ENCODE data around the gene ABCA2. TPM values are rescaled to one million over a fixed set of nuclear protein-coding genes. Genes with fewer than 3 reads are reported as not detected.
A peak's percentile ranks its signal among the peaks of the same experiment; 100 is the strongest.

ABCA2 gene
- total and polyA plus RNA-seq, 9 of the 15 experiments (the other 6 are each of a cell fraction or from before 2014, with no cell fraction given): 0.69 to 16.3 (median 6.1) TPM; not detected in 2

DNA sequence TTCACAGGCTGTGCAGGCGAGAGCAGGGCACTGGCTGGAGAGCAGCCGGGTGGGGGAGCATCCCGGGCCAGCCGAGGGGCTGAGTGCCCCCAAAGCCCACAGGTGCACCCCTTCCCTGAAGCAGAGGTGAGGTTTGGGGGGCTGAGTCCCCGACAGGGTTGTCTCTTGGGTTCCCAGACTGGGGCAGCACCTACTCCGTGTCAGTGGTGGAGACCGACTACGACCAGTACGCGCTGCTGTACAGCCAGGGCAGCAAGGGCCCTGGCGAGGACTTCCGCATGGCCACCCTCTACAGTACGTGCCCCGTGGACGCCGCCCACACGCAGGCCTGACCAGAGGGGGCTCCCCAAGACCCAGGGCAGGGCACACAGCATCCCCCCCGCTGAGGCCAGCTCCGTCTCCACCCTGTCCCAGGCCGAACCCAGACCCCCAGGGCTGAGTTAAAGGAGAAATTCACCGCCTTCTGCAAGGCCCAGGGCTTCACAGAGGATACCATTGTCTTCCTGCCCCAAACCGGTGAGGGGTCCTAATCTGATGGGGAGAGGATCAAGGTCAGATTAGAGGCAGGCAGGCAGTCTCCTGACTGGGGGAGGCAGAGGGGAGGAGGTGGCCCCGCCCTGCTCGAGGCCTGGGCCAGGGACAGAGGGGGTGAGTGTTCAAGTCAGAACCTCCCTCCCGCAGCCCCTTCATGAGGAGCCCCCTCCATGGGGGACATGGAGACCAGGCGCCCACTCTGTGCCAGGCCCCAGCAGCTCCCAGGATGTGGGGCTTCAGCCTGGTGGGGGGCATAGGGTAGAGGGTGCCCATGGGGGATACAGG, 48.1 kb downstream of the ABCA2 start (continued):
- TF ChIP-seq MAZ (CRISPR knock-in tag; conservative IDR thresholded peaks at IDR 0.05 in 1 of 2, IDR thresholded peaks at IDR 0.05 in 1 of 2): peak in 1 of 2 experiments; percentile 61; a peak in 2 of 4 replicates
- TF ChIP-seq DMBX1 (CRISPR knock-in tag; IDR thresholded peaks at IDR 0.05; ENCODE audit: borderline replicate concordance): no peak
- TF ChIP-seq TCF7L2 (IDR thresholded peaks at IDR 0.05; ENCODE audit: low read depth, low read length): no peak
- no peak for TF ChIP-seq NFATC3 (IDR thresholded peaks at IDR 0.05)
- no peak for TF ChIP-seq NFRKB (IDR thresholded peaks at IDR 0.05; ENCODE audit: low read depth)
- TF ChIP-seq ESRRA (IDR thresholded peaks at IDR 0.05; ENCODE audit: borderline replicate concordance, low read depth): peak; percentile 45; the same call in 1 of the 2 replicates
- TF ChIP-seq JUND (IDR thresholded peaks at IDR 0.05; ENCODE audit: borderline replicate concordance, low read depth, low read length): 0 out of 2 replicates have a peak, but pooled peaks have one; percentile 9
- TF ChIP-seq JUND (tag; IDR thresholded peaks at IDR 0.05; ENCODE audit: borderline replicate concordance, low read depth, low read length): no peak
- no peak for TF ChIP-seq HDAC8 (tag; IDR thresholded peaks at IDR 0.05)
- TF ChIP-seq, protein P1, sequence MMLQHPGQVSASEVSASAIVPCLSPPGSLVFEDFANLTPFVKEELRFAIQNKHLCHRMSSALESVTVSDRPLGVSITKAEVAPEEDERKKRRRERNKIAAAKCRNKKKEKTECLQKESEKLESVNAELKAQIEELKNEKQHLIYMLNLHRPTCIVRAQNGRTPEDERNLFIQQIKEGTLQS (IDR thresholded peaks at IDR 0.05): no peak
- TF ChIP-seq, protein P1 (CRISPR knock-in tag; conservative IDR thresholded peaks at IDR 0.05): no peak
- TF ChIP-seq GATAD2B (IDR thresholded peaks at IDR 0.05; ENCODE audit: borderline replicate concordance): no peak
- TF ChIP-seq ZFP36 (IDR thresholded peaks at IDR 0.05; ENCODE audit: low read depth, low read length, partially characterized antibody): no peak
- no peak for TF ChIP-seq NFYB (IDR thresholded peaks at IDR 0.05; ENCODE audit: extremely low read depth, insufficient read length)
- no peak for TF ChIP-seq MCM7 (IDR thresholded peaks at IDR 0.05)
- TF ChIP-seq CEBPB (tag; IDR thresholded peaks at IDR 0.05): no peak
- TF ChIP-seq BRD4 (IDR thresholded peaks at IDR 0.05): no peak
- TF ChIP-seq SMARCE1 (IDR thresholded peaks at IDR 0.05): no peak
- TF ChIP-seq PTBP1 (IDR thresholded peaks at IDR 0.05; ENCODE audit: low read depth, low read length): no peak
- TF ChIP-seq E2F8 (IDR thresholded peaks at IDR 0.05; ENCODE audit: low read depth, partially characterized antibody): no peak
- peak; percentile 53; the same call in 1 of the 2 replicates for TF ChIP-seq MITF (IDR thresholded peaks at IDR 0.05)
- TF ChIP-seq, protein P2, sequence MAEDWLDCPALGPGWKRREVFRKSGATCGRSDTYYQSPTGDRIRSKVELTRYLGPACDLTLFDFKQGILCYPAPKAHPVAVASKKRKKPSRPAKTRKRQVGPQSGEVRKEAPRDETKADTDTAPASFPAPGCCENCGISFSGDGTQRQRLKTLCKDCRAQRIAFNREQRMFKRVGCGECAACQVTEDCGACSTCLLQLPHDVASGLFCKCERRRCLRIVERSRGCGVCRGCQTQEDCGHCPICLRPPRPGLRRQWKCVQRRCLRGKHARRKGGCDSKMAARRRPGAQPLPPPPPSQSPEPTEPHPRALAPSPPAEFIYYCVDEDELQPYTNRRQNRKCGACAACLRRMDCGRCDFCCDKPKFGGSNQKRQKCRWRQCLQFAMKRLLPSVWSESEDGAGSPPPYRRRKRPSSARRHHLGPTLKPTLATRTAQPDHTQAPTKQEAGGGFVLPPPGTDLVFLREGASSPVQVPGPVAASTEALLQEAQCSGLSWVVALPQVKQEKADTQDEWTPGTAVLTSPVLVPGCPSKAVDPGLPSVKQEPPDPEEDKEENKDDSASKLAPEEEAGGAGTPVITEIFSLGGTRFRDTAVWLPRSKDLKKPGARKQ (CRISPR knock-in tag; IDR thresholded peaks at IDR 0.05): no peak
